Hematopoietic multipotent progenitor cell (in vitro differentiated cells): Measurements from ENCODE around the gene EPAS1. TPM values are rescaled to one million over a fixed set of nuclear protein-coding genes. Genes with fewer than 3 reads are reported as not detected.
A peak's percentile ranks its signal among the peaks of the same experiment; 100 is the strongest.

Source experiments
- DNase-seq, 3 donors: peaks; one replicate each; pipeline ENCODE4 v3.0.0-alpha.2; 2011 to 2015; ENCODE audit warnings: low read depth in 2 of 3, low spot score in 2 of 3
- small RNA-seq: library from RNA; depleted of rRNA; stranded (forward); fragments of <200 nt; gene quantifications from one replicate; pipeline ENCODE3, GENCODE V24; 2012
- total RNA-seq: library from RNA; depleted of rRNA; stranded (reverse); fragments of >200 nt; gene quantifications from one replicate; pipeline ENCODE4 v1.2.3, GENCODE V29; 2012

EPAS1 gene
- total RNA-seq, 1 donor = 0.54 TPM

DNA sequence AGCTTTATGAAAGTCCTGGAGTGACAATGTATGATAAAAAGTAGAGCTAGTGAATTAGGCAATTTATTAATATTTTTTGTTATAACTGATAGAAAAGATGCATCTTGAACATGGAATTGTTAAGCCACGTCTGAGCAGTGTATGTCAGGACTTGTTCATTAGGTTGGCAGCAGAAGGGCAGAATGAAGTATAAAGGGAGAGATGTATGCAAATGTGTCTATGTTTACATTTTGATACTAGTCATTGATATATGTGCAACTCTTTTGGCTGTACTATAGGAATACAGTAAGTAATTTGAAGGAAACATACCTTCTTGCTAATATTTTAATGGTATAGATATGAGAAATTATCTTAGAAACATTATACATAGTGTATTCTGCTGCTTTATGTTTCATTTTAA, 133.2 kb downstream of the EPAS1 start:
- DNase-seq = no peak

DNA sequence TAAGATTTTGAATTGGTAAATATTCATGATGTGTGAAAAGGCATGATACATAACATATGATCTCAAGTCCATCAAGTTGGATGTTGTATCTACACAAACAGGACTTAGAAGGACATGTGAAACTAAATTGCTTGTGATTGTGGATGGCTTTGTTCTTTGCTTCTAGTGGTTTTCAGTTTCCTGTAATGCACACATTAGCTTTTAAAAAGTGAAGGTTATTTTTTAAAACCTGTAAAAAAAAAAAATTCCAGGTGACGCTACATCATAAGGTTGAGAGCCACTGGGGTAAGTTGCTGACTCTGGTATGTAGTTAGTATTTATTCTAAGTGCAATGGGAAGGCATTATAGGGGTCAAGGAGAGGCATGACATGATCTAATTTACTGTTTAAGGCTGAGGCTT, 133.8 kb downstream of the EPAS1 start:
- no peak for DNase-seq

DNA sequence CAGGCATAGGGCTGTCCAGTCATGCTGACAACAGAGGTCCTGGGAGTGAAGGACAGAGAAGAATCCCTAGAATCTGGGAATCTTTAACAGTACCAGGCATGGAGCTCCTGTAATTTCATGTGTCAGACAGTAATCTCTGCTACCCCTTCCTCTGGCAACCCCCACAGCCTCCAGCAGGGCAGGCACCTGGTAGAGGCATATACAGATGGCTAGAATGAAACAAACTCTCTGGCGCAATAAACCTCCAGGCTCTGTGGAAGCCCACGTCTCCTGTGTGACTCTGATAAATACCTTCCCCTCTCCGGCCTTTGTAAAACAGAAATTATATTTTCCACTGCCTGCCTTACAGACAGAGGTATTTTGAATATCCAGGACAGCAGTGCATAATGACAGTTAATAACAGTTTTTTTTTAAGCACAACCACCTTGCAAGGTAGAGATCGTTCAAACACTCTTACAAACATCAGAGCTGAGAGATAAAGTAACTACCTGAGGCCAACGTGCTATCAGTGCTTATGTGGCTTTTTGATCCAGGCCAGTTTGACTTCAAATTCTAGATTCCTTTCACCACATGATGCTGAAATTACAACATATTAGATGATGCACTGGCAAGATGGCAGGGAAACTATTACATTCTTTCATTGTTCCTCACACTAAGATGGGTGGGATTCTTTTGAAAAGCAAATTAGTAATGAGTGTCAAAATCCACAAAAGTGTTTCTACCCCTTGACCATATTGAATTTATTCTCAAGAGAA, 134.5 kb downstream of the EPAS1 start:
- DNase-seq = peak in 1 of 3 donors; percentile 9

DNA sequence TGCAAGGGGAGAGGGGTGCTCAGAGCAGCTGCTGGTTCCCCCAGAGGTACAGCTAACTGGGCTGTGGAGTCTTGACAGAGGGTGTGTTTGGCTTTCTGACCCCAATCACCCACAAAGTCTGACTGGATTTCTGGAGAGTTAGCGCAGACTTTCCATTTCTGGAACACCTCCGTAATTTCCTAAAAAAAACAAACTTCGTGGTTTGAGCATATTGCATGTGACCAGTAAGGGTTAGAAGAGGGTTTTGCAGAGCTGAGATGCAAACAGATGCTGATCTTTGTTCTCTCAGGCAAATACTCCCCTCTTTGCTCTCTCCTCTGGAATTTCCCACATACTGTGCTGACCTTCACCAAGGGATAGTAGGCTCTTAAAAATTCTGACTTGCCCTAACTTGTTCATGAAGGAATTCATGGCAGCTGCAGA, 137.7 kb downstream of the EPAS1 start:
- no peak for DNase-seq

DNA sequence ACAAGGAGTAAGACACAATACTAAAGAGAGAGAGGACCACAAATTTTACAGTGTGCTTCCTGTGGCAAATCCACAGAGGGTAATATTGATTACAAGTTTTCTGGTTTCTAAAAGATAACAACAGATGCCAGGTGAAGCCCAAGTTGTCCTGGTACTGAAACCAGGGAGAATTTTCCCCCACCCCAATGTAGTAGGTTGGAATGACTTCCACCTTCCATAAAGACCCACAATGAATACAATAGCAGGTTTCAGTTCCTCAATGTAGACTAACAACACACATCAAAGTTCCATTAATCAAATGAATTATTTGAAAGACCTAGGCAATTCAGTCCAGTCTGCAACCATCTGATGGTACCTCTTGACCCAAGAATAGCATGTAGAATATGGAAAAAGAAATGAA, 138.1 kb downstream of the EPAS1 start:
- no peak for DNase-seq

DNA sequence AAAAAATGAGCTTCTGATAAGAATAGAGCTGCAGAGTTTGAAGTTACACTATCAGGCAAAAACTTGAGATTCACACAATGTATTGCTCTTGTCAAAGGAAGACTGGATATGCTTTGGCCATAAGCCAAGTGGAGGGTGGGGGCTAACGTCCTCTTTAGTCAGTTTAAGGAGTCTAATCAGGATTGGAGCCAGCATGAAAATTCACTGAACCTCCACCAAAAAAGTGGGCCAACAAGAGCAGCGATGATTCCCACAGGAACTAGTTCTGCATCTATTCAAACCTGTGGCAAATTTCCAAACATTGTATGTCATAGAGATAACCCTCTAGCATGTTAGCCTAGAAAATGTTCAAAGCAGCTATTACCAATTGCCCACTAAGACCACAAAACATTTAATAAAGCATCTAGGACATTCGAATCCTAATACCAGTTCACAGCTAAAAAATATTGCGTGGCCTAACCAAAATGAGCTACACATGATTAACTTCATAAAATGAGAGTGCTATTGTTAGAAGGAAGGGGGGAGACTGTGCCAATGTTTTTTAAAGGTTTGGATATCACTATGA, 138.7 kb downstream of the EPAS1 start:
- DNase-seq = no peak

Small RNA genes lying within 50 kb of the gene (small RNA-seq; reads per million reads assigned to genes)
- not detected for gene RF00017

Other genes starting within 250 kb of the EPAS1 start
- not detected for gene TMEM247, start 182.2 kb downstream of the EPAS1 start, total RNA-seq
- 25.9 TPM for gene RHOQ, start 245.1 kb downstream of the EPAS1 start, total RNA-seq
- gene ATP6V1E2, start 245.2 kb downstream of the EPAS1 start, total RNA-seq = 6.2 TPM